Measurements from ENCODE around the gene CNPPD1.

CNPPD1 gene

GRCh38 chr2:219178377-219179175 lies 1.9 kb upstream of the CNPPD1 start:
- no peak for DNase-seq

GRCh38 chr2:219177552-219178376 lies 1.0 kb upstream of the CNPPD1 start, which contains the start of gene RETREG2:
Gene RETREG2, plus strand, starts transcription at chr2:219178275. Its CDS starts 78 bp downstream, at chr2:219178353.
- peak; percentile 90 for DNase-seq

- peak; percentile 28 for DNase-seq
Measured at GRCh38 chr2:219175928-219176817, 552 bp downstream of the CNPPD1 start.

GRCh38 chr2:219175486-219175885 lies 1.2 kb downstream of the CNPPD1 start:
- no peak for DNase-seq

- no peak for DNase-seq
Measured at GRCh38 chr2:219174801-219175200, 1.9 kb downstream of the CNPPD1 start.

GRCh38 chr2:219174146-219174545 lies 2.6 kb downstream of the CNPPD1 start:
- no peak for DNase-seq

GRCh38 chr2:219173176-219173575 lies 3.5 kb downstream of the CNPPD1 start:
- DNase-seq = no peak

- no peak for DNase-seq
Measured at GRCh38 chr2:219172231-219173154, 4.2 kb downstream of the CNPPD1 start.

- DNase-seq = peak; percentile 68
Measured at GRCh38 chr2:219171231-219171651, 5.5 kb downstream of the CNPPD1 start.

- no peak for DNase-seq
Measured at GRCh38 chr2:219169930-219170654, 6.6 kb downstream of the CNPPD1 start, which contains the start of gene SLC23A3. Gene SLC23A3, minus strand, starts transcription at chr2:219170029. Its CDS starts 45 bp downstream, at chr2:219169984.

GRCh38 chr2:219168932-219169331 lies 7.8 kb downstream of the CNPPD1 start:
- no peak for DNase-seq

GRCh38 chr2:219168526-219168925 lies 8.2 kb downstream of the CNPPD1 start:
- DNase-seq = no peak

- no peak for DNase-seq
Measured at GRCh38 chr2:219167997-219168396, 8.7 kb downstream of the CNPPD1 start.

GRCh38 chr2:219165058-219165911 lies 11.4 kb downstream of the CNPPD1 start:
- no peak for DNase-seq

- DNase-seq = no peak
Measured at GRCh38 chr2:219163156-219163555, 13.6 kb downstream of the CNPPD1 start.

GRCh38 chr2:219161097-219161496 lies 15.6 kb downstream of the CNPPD1 start:
- no peak for DNase-seq

GRCh38 chr2:219160186-219161017 lies 16.3 kb downstream of the CNPPD1 start, which contains the start of gene NHEJ1:
Gene NHEJ1, minus strand, starts transcription at chr2:219160815. Its CDS starts 2,453 bp downstream, at chr2:219158362.
- peak; percentile 95 for DNase-seq

- DNase-seq = no peak
Measured at GRCh38 chr2:219159771-219160185, 16.9 kb downstream of the CNPPD1 start.

- DNase-seq = no peak
Measured at GRCh38 chr2:219158586-219158985, 18.1 kb downstream of the CNPPD1 start.
